Sciatic nerve (tissue), 2 donors: Measurements from ENCODE around the gene PXK. TPM values are rescaled to one million over a fixed set of nuclear protein-coding genes. Genes with fewer than 3 reads are reported as not detected.

Experiments used
- ATAC-seq: fragments of 200-7000 bp; cut with Tn5 transposase; one replicate; pipeline ENCODE4 v1.9.1; 2020; ENCODE audit warnings: mild to moderate bottlenecking, moderate library complexity
- DNase-seq: peaks from one replicate; pipeline ENCODE4 v3.0.0-alpha.2; 2020; ENCODE audit warnings: low spot score
- intact Hi-C: fragments of 100-400 bp; cut with DNase I; formaldehyde crosslinking; loops from one replicate; pipeline ENCODE4 v1.14.2; 2022
- total RNA-seq: library from RNA; stranded (reverse); fragmentation: NEBNext Ultra II Directional; extraction: Animal tissue kit (Norgen Biotek cat#: 25700); gene quantifications from one replicate; pipeline ENCODE4 v1.2.1, GENCODE V29; 2021
- donor health status: DM: no; HTN: no; CAD: no.
- donor health status: DM: no; HTN: no; CAD: no.

The PXK gene
- total RNA-seq, 1 donor from 2014 or later, result 34.1 TPM

DNA sequence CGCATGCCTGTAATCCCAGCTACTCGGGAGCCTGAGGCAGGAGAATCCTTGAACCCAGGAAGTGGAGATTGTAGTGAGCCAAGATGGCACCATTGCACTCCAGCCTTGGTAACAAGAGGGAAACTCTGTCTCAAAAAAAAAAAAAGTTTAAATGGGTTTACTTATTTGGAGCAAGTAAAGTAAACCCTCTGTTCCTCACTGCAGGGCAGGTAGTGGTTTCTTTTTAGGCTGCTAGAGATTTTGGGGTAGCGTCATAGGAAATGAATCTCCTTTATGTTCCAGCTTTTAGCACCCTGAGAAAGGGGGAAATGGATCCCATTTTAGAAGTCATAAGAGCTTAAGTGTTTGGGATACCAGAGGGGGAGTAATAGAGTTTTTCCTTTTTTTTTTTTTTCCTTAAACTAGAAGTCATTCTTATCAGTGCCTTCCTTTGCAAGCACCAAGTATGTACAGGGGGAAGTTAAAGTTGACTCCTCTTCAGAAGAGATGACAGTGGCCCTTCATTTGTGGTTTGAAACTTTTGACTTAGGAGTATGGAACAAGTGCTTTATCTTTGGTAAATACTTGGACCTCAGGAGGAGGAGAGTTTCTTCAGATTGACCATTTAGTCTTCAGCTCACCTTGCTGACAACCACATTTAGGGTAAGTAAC lies 8.0 kb downstream of the PXK start:
- intact Hi-C loops, result no loop called here
- no peak for DNase-seq
- no peak for ATAC-seq

DNA sequence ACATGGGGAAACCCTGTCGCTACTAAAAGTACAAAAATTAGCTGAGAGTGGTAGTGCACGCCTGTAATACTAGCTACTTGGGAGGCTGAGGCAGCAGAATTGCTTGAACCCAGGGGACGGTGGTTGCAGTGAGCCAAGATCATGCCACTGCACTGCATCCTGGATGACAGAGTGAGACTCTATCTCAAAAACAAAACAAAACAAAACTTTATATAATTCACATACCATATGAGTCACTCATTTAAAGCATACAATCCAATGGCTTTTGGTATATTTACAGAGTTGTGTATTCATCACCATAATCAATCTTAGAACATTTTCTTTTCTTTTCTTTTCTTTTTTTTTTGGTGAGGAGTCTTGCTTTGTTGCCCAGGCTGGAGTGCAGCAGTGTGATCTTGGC lies 8.7 kb downstream of the PXK start:
- DNase-seq (no peak), ATAC-seq (no peak)
- intact Hi-C loops, result no loop called here

DNA sequence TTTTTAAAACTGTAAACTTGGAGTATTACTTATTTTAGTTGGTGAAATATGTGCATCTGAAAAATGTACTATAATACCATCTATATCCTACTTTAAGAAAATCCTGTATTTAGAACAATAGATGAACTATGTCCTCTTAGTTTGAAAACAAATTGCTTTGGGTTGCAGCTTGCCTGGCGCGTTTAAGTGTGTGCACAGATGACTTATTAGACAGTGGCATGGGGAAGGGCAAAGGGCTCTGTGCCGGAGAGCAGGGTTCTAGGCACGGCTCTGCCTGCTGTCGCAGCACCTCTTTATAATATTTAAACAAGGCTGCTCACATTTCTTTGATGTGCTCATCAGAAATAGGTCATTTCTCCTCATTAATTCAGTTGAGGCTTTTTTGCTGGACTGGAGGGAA lies 10.0 kb downstream of the PXK start:
- intact Hi-C loops, result no loop called here
- no peak for DNase-seq
- no peak for ATAC-seq

DNA sequence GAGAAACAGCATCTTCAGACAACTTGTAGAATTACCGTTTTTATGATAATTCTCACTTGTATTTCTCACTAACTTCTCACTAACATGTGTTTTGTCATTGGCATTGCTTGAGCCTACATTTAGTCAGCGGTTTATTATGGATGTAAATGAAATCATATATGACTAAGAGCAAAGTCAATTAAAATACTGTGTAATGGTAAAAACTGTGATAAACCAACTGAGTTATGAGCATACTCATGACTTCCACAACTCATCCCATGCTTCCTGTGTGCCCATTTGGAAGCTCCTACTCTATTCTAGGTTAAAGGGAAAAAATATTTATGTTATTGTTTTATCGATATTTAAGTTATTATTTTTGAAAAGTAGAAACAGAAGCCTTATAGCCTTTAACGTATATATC lies 12.8 kb downstream of the PXK start:
- intact Hi-C loops, result no loop called here
- no peak for ATAC-seq
- no peak for DNase-seq

- ATAC-seq (no peak), DNase-seq (no peak)
- intact Hi-C loops, result no loop called here
Observed at GRCh38 chr3:58346368-58346767, 13.7 kb downstream of the PXK start.

DNA sequence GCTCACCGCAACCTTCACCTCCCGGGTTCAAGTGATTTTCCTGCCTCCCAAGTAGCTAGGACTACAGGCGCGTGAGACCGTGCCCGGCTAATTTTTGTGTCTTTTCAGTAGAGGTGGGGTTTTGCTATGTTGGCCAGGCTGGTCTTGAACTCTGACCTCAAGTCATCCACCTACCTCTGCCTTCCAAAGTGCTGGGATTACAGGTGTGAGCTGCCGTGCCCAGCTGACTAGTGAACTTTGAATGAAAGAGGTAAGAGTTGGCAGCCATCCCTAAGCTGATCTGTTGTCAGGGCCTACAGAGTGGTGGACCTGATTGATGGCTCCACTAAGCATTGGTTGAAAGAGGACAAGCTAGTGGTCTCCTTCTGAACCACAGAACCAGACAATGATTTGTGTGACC lies 15.3 kb downstream of the PXK start:
- DNase-seq (no peak), ATAC-seq (no peak)
- intact Hi-C loops, result no loop called here

DNA sequence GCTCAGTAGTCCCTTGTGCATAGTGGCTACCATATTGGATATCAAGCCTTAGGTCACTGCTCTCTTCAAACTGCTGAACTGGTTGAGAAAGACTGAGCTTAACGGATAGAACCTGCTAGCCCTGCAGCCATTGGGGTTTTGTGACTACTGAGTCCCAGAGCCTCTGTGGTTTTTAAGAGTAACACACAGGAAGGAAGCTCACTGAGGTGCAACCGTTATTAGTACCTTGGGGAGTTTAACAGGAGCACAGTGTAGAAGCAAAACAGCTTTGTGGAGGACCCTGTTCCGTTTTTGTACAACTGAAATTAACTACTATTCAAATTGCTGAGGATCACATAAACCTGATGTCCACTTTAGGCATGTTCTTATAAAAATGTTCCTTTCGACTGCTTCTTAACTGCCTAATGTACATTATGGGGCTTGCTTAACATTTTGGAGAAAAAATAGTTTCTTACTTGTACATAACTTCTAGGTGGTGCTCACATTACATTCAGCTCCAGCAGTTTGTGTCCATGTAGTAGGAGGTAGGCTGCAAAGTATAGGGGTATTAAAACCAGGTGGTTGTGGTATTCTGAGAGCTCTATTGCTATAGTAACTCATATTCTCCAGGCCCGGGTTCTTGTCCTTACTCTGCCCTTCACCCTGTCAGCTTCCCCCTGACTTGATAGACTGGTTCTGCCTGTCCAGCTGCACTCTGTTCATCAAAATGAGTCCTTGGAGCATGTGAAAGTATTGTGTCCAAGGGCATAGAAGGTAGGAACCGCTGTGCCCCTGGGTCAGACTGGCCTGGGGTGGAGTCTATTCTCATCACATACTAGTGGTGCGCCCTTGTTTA lies 17.3 kb downstream of the PXK start:
- intact Hi-C loops, result no loop called here
- no peak for DNase-seq
- no peak for ATAC-seq

DNA sequence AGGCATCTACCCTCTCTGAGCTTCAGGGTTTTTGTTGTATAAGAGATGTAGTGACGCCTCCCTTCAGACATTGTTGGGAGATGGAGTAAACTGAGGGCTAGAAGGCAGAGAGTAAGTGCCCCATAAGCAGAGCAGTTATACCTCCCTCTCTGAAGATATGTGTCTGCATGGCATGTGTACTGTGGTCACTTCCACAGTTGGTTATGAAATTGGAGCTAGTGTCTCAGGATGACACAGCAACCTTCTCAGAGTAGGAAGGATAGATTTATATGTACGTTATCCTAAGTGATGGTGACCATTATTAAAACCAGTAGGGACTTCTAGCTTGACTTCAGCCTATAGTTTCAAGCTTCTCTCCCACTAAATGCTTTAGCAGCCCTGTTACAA lies 17.9 kb downstream of the PXK start:
- intact Hi-C loops, result no loop called here
- no peak for DNase-seq
- no peak for ATAC-seq

DNA sequence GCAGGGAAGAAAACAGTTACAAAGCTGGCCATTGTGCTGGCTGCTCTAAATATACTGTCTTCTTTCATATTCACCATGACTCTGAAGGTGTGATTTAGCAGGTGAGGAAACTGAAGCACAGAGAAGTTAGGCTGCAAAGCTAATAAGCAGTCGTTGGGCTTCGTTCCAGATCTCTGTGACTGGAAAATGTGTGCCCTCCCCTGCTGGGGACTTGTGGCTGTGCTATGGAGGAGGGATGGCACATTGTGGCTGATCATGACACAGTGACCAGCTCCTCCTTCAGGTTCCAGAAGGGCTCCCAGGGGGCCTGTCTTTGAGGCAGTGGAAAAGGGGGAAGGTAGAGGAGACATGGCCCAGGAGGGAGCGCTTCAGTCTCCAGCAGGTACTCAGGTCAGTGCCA lies 19.2 kb downstream of the PXK start:
- no peak for DNase-seq
- intact Hi-C loops, result no loop called here
- ATAC-seq, result no peak

- DNase-seq, result no peak
- intact Hi-C loops, result no loop called here
- no peak for ATAC-seq
Observed at GRCh38 chr3:58352626-58353025, 19.9 kb downstream of the PXK start.

- ATAC-seq, result peak; percentile 55
- no peak for DNase-seq
- intact Hi-C loops, result no loop called here
Observed at GRCh38 chr3:58353722-58354553, 21.2 kb downstream of the PXK start.

DNA sequence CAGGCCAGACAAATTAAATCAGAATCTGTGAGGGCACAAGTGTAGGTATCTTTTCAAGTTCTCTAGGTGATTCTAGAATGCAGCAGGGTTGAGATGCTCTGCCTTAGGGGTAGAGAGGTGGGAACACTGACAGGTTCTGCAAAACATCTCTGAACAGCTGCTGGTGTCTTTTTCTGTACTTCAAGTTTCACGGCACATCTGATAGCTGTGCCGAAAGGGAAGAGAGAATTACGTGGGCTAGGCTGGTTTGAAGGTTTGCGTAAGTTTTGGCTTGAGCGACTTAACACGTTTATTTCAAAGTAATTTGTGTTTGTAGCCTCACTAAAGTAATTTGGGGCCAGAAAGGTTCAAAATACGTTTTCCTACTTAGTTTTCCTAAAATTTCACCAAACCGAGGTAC lies 22.5 kb downstream of the PXK start:
- intact Hi-C loops, result no loop called here
- no peak for ATAC-seq
- DNase-seq, result no peak

DNA sequence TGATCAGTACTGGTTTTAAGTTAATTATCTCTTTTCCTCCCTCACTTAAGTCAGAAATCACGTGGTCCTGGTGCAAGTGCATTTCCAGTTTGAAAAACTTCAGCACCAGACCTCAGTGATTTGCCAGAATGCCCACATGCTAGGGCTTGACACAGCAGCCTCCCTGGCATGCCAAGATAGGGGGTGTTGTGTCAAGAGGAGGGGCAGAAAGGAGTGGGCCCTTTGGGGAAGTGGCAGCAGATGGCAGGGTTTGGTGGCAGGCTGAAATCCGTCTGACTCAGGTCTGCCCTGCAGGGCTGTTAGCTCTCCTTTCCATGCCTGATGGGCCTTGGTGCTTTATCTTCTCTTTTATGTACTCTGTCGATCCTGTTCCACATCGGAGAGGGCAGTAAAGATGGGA lies 23.4 kb downstream of the PXK start:
- ATAC-seq, result peak; percentile 39
- no peak for DNase-seq
- intact Hi-C loops, result no loop called here

DNA sequence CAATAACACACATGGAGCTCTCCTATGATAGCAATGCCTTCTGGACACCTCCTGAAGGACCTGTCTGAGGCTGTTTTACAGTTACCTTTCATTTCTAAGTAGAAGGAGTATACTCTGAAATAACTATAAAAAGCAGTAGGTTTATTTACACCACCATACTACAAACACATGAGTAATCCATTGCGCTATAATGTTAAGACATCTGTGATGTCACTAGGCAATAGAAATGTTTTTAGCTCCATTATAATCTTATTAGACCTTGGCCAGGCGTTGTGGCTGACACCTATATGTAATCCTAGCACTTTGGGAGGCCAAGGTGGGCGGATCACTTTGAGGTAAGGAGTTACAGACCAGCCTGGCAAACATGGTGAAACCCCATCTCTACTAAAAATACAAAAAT lies 24.7 kb downstream of the PXK start:
- DNase-seq (no peak), ATAC-seq (no peak)
- intact Hi-C loops, result no loop called here

GRCh38 chr3:58358092-58358491 lies 25.4 kb downstream of the PXK start:
- intact Hi-C loops, result no loop called here
- no peak for ATAC-seq

DNA sequence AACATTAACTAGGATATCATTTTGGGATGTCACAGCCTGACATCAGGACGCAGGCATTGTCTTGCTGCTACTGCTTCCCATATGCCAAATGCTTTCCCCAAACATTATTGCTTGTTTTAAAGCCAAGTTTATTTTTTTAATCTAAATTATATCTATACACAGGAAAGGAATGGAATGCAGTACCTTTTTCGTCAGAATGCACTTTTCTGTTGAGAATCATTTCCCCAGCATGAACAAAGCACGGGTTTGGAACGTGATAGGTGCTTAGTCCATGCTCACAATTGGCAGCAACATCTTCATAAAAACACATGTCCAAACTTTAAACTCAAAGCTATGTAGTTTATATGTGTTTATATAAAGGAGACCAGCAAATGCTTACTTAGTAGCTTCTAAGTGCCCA lies 26.1 kb downstream of the PXK start:
- intact Hi-C loops, result no loop called here
- no peak for ATAC-seq
- DNase-seq, result no peak

More at GRCh38 chr3:58358092-58358491, 25.4 kb downstream of the PXK start:
- no peak for DNase-seq

- DNase-seq (no peak), ATAC-seq (no peak)
- intact Hi-C loops, result no loop called here
Observed at GRCh38 chr3:58359621-58360020, 26.9 kb downstream of the PXK start.

- DNase-seq (no peak), ATAC-seq (no peak)
- intact Hi-C loops, result no loop called here
Observed at GRCh38 chr3:58361866-58362265, 29.2 kb downstream of the PXK start.

GRCh38 chr3:58366699-58367098 lies 34.0 kb downstream of the PXK start:
- no peak for ATAC-seq
- intact Hi-C loops, result no loop called here
- DNase-seq, result no peak

- DNase-seq, result no peak
- intact Hi-C loops, result no loop called here
- ATAC-seq, result no peak
Observed at GRCh38 chr3:58369038-58369437, 36.3 kb downstream of the PXK start.
